ENCODE measurements around the gene GFER. TPM values are rescaled to one million over a fixed set of nuclear protein-coding genes. Genes with fewer than 3 reads are reported as not detected.

Gene GFER
- total RNA-seq, 4 donors from 2014 or later = 9.7 to 14.4 (median 11.6) TPM

DNA sequence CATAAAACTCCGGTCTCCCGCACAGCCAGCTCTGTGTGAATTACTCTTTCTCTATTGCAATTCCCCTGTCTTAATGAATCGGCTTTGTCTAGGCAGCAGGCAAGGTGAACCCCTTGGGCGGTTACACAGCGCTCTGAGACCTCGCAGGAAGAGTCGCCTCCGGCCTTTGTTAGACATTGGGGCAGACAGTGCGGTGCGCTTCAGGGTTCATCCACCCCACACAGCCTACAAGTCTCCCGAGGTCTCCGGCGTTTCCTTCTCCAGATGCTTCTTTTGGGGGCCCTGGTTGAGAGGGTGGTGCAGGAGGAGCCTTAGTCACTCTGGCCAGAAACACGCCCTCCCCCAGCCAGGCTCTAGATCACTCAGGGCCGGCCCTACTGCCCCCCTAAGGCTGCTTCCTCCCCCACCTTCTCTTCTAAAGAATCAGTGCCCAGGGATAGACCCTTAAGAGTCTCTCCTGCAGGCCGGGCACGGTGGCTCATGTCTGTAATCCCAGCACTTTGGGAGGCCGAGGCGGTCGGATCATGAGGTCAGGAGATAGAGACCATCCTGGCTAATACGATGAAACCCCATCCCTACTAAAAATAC lies 39.3 kb upstream of the GFER start:
- H3K4me3 ChIP-seq (ENCODE audit: low read depth, poor library complexity, severe bottlenecking) = no peak overlapping the region
- TF ChIP-seq POLR2A (IDR thresholded peaks at IDR 0.05) = no peak
- 89 to 95% methylated on average over 21 of the region's 21 CpGs for WGBS, 2 donors
- intact Hi-C loops (cut with DNase I; ENCODE audit: low total_unique reads) = no loop called here
- DNase-seq (ENCODE audit: low spot score in 2 of 2) = no peak

DNA sequence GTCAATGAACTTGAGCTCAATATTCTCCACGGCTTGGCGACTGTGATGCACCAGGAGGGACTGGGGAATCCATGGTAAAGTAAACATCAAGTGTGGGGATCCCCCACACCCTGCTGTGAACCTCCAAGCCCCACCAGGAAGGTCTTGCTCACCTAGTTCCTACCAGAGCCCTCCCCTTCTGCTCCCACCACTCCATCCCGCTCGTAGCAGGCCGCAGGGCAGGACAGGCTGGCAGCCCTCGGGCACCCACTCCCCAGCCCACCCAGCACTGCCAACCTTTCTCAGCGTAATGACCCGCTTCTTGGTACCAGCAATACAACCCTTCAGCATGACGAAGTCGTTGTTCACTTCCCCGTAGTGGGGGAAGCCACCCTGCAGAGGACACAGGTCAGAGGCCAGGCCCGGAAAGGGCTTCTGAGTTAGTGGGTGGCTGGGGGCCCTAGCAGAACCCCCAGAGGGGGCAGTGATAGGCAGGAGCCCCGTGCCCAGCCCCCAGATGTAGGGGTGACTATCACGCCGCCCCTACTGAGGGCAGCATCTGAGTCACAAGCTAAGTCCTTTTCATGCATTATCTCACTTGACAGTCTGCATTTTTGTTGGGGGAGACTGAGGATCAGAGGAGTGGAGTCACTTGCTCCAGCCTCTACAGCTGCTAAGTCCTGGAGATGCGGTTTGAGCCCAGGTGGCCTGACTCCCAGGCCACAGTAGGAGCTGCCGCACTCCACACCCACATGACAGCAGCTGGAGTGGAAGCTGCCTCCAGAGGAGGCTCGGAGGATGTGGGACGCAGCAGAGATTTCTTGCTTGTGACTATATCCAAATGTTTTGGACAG lies 38.2 kb upstream of the GFER start:
- WGBS, 2 donors = 89 to 90% methylated on average over 19 of the region's 19 CpGs
- DNase-seq (ENCODE audit: low spot score in 2 of 2) = no peak
- no peak for TF ChIP-seq POLR2A (IDR thresholded peaks at IDR 0.05)
- TF ChIP-seq, protein P1, sequence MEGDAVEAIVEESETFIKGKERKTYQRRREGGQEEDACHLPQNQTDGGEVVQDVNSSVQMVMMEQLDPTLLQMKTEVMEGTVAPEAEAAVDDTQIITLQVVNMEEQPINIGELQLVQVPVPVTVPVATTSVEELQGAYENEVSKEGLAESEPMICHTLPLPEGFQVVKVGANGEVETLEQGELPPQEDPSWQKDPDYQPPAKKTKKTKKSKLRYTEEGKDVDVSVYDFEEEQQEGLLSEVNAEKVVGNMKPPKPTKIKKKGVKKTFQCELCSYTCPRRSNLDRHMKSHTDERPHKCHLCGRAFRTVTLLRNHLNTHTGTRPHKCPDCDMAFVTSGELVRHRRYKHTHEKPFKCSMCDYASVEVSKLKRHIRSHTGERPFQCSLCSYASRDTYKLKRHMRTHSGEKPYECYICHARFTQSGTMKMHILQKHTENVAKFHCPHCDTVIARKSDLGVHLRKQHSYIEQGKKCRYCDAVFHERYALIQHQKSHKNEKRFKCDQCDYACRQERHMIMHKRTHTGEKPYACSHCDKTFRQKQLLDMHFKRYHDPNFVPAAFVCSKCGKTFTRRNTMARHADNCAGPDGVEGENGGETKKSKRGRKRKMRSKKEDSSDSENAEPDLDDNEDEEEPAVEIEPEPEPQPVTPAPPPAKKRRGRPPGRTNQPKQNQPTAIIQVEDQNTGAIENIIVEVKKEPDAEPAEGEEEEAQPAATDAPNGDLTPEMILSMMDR (IDR thresholded peaks at IDR 0.05) = no peak
- no peak overlapping the region for H3K4me3 ChIP-seq (ENCODE audit: low read depth, poor library complexity, severe bottlenecking)
- intact Hi-C loops (cut with DNase I; ENCODE audit: low total_unique reads) = no loop called here

DNA sequence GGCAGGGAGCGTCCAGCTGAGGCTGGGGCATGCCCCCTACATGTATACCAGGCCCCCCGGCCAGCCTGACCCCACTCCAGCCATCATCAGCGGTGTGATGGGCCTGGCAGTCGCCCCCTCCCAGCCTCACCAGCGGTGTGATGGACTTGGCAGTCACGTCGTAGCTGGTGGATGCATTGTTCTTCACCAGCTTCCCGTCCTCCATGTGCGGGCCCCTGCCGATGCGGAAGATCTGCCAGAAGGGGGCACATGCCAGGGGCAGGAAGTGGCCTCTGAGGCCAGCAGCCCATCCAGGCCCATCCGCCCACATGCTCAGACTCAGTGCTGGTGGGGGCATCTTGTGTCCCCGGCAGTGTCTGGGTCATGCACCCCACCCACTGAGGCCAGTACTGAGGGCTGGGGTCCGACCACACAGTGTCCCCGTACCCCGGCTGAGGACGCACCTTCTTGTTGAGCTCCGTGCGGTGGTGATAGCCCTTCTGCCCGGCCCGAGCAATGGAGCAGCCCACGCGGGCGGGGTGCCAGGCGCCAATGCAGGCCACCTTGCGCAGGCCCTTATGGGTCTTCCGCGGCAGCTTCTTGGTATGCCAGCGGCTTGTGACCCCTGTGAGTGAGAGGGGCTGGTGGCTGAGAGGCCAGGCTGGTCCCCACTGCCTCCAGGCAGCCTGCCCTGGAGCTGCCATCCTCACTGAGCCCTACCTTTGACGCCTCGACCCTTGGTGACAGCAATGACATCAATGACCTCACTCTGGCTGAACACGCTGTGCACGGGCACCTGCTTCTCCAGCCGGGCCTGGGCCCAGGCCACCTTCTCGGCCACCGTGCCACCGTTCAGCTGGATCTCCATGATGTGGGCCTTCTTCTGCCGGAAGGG lies 37.3 kb upstream of the GFER start:
- WGBS, 2 donors = 86% methylated on average over 31 to 38 of the region's 38 CpGs
- no peak overlapping the region for H3K4me3 ChIP-seq (ENCODE audit: low read depth, poor library complexity, severe bottlenecking)
- TF ChIP-seq, protein P1 (IDR thresholded peaks at IDR 0.05) = no peak
- no peak for TF ChIP-seq POLR2A (IDR thresholded peaks at IDR 0.05)
- intact Hi-C loops (cut with DNase I; ENCODE audit: low total_unique reads) = no loop called here
- no peak for DNase-seq (ENCODE audit: low spot score in 2 of 2)

DNA sequence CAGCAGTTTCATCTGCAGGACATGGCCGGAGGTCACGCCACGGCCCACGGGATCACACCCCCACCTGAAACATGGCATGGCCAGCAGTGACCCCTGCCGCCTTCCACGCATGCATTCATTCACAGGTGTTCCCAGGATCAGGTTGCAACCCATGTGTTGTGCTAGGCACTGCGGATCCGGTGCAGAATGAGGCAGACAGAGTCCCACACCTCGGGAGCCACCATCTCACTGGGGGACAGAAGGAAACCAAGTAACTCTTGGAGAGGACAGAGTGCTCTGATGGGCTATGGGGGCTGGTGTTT lies 36.7 kb upstream of the GFER start:
- 84 to 88% methylated on average over 5 to 6 of the region's 9 CpGs for WGBS, 2 donors
- TF ChIP-seq POLR2A (IDR thresholded peaks at IDR 0.05) = no peak
- TF ChIP-seq, protein P1 (IDR thresholded peaks at IDR 0.05) = no peak
- intact Hi-C loops (cut with DNase I; ENCODE audit: low total_unique reads) = no loop called here
- H3K4me3 ChIP-seq (ENCODE audit: low read depth, poor library complexity, severe bottlenecking) = no peak overlapping the region
- no peak for DNase-seq (ENCODE audit: low spot score in 2 of 2)

DNA sequence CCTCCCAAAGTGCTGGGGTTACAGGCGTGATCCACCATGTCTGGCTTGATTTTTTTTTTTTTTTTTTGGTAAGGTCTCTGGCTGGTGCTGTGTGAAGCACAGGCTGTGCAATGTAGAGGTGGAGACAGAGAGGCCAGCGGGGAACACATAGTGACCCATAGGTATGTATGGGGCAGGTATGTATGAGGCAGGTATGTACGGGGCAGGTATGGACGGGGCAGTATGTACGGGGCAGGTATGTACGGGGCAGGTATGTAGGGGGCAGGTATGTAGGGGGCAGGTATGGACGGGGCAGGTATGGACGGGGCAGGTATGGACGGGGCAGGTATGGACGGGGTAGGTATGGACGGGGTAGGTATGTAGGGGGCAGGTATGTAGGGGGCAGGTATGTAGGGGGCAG lies 34.5 kb upstream of the GFER start:
- 75 to 81% methylated on average over 8 to 11 of the region's 11 CpGs for WGBS, 2 donors
- intact Hi-C loops (cut with DNase I; ENCODE audit: low total_unique reads) = no loop called here
- no peak for DNase-seq (ENCODE audit: low spot score in 2 of 2)
- TF ChIP-seq, protein P1 (IDR thresholded peaks at IDR 0.05) = no peak
- no peak for TF ChIP-seq POLR2A (IDR thresholded peaks at IDR 0.05)
- H3K4me3 ChIP-seq (ENCODE audit: low read depth, poor library complexity, severe bottlenecking) = no peak overlapping the region

DNA sequence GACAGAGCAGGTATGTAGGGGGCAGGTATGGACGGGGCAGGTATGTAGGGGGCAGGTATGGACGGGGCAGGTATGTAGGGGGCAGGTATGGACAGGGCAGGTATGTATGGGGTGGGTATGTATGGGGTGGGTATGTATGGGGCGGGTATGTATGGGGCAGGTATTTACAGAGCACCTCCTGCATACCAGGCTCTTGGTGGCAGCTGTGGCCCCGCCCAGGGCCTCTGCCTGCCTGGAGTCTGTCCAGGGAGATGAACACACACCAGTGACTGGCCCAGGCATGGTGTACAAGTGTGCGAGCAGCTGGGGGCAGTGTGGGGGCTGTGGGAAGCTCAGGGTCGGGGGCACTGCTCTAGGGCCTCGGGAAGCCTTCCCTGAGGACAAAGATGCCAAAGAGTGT lies 33.9 kb upstream of the GFER start:
- WGBS, 2 donors = 34 to 35% methylated on average over 7 of the region's 7 CpGs
- no peak for TF ChIP-seq POLR2A (IDR thresholded peaks at IDR 0.05)
- TF ChIP-seq, protein P1 (IDR thresholded peaks at IDR 0.05) = no peak
- intact Hi-C loops (cut with DNase I; ENCODE audit: low total_unique reads) = loop anchor here (2.0 kb wide), 1 partner anchor 39 kb away; no protein-coding TSS in a partner anchor
- no peak overlapping the region for H3K4me3 ChIP-seq (ENCODE audit: low read depth, poor library complexity, severe bottlenecking)
- no peak for DNase-seq (ENCODE audit: low spot score in 2 of 2)
